H1 (cell line): ENCODE results near the gene HGFAC. TPM values are rescaled to one million over a fixed set of nuclear protein-coding genes. Genes with fewer than 3 reads are reported as not detected.

Experiments
- BACH1 ChIP-seq: IDR thresholded peaks from 2 replicates; pipeline ENCODE4 v1.6.1; 2012; ENCODE audit warnings: low read length, improper control_type of control experiment
- BRCA1 ChIP-seq: IDR thresholded peaks from 2 replicates; pipeline ENCODE4 v1.6.1; 2012; ENCODE audit warnings: low read depth, low read length, improper control_type of control experiment
- FOSL1 ChIP-seq: IDR thresholded peaks from 2 replicates; pipeline ENCODE4 v1.6.1; 2011; ENCODE audit warnings: mild to moderate bottlenecking, low read depth, low read length, moderate library complexity; ENCODE audit not compliant: insufficient read depth
- JUN ChIP-seq: IDR thresholded peaks from 2 replicates; pipeline ENCODE4 v1.6.1; 2011; ENCODE audit warnings: low read depth, mild to moderate bottlenecking, improper control_type of control experiment, low read length
- MAX ChIP-seq: IDR thresholded peaks from 2 replicates; pipeline ENCODE4 v1.6.1; 2012; ENCODE audit warnings: inconsistent platforms
- TAF7 ChIP-seq: optimal IDR thresholded peaks from 2 replicates; pipeline ENCODE3; 2011; ENCODE audit warnings: low read depth, mild to moderate bottlenecking, inconsistent platforms, low read length, moderate library complexity, borderline replicate concordance
- USF2 ChIP-seq: IDR thresholded peaks from 2 replicates; pipeline ENCODE4 v1.6.1; 2011; ENCODE audit warnings: low read length, improper control_type of control experiment
- polyA plus RNA-seq, 7 experiments: library from polyadenylated mRNA; depleted of rRNA in 3 of 7; stranded (reverse) in 5 of 7; unstranded in 2 of 7; fragments of >200 nt in 5 of 7; fragments of 200-250 nt in 2 of 7; gene quantifications; 1 replicate in 5 of 7; 2 replicates in 1 of 7; 4 replicates in 1 of 7; pipeline versions ENCODE4 v1.2.1 to v1.2.3, GENCODE V29; 2011 to 2013; ENCODE audit warnings: missing spikeins in 2 of 7, mixed read lengths in 2 of 7
- total RNA-seq: library from RNA; stranded (reverse); fragmentation: NEBNext Ultra II Directional; extraction: Animal tissue kit (Norgen Biotek cat#: 25700); gene quantifications from 2 replicates; pipeline ENCODE4 v1.2.1, GENCODE V29; 2021

Gene HGFAC
- total and polyA plus RNA-seq, 2 of the 8 experiments (the other 6 are each of a cell fraction or from before 2014, with no cell fraction given): 0.14 to 0.15 TPM

DNA sequence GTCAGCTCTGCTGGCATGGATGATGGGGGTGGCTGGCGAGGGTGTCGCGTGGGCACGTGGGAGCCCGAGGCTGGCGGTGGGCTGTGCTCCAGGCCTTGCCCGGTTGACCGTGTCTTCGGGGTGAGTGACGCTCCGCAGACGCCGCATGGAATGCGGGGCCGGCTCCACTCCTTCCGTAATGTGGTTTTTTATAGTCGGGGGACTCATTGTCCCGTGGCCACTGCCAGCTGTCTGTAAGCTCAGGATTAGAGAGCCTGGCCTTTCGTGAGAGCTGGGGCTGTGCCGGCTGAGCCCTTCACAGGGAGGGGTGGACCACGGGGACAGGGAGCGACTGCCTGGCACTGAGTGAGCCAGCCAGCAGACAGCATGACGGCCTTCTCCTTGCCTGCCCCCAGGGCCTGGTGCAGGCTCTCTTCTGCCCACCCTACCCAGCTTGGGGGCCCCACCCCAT lies 41.7 kb downstream of the HGFAC start (continued):
- no peak for TF ChIP-seq BRCA1
- TF ChIP-seq JUN: no peak
- no peak for TF ChIP-seq BACH1
- TF ChIP-seq FOSL1: no peak
- no peak for TF ChIP-seq MAX
- TF ChIP-seq USF2: no peak
- no peak for TF ChIP-seq TAF7
